HL-60 (cell line): ENCODE data around the gene XYLT1.

Experiments used
- GABPA ChIP-seq: IDR thresholded peaks from 2 replicates; pipeline ENCODE4 v1.6.1; 2012; ENCODE audit warnings: low read depth
- POLR2AphosphoS5 ChIP-seq: IDR thresholded peaks from 2 replicates; pipeline ENCODE4 v1.6.1; 2012; ENCODE audit warnings: low read depth
- SPI1 ChIP-seq: IDR thresholded peaks from 2 replicates; pipeline ENCODE4 v1.6.1; 2012; ENCODE audit warnings: low read depth, mild to moderate bottlenecking, borderline replicate concordance
- TF ChIP-seq, protein P1 (sequence below): IDR thresholded peaks from one replicate; pipeline ENCODE4 v1.5.1; 2011; ENCODE audit warnings: low read length, control low read depth, inconsistent platforms; ENCODE audit not compliant: insufficient read depth
- TF ChIP-seq, protein P2 (sequence below): IDR thresholded peaks from 2 replicates; pipeline ENCODE4 v1.6.1; 2012; ENCODE audit warnings: low read depth; ENCODE audit not compliant: insufficient replicate concordance

DNA sequence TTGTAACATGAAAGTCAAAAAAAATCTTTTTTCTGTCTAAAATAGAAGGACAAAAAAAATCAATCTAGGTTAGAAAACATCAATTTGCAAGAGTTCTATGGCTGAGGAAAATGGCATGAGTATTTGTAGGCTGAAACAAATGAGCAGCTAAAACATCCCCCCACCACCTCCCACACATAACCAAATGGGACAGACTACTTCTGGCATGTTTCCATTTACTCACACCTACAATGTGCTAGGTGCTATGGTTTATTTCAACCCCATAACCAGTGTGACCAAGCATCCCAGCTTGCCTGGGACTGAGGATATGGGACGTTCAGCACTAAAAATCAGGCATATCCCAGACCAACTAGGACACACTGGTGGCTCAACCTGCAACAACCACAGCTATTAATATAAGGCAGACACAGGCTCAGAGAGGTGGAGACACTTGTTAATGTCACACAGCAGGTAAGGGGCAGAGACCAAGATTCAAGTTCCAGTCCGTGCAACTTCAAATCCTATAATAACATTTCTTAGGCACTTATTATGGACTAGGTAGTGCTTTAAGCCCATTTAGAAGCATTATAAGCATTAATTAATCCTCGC, 96.0 kb downstream of the XYLT1 start:
- TF ChIP-seq, protein P1, sequence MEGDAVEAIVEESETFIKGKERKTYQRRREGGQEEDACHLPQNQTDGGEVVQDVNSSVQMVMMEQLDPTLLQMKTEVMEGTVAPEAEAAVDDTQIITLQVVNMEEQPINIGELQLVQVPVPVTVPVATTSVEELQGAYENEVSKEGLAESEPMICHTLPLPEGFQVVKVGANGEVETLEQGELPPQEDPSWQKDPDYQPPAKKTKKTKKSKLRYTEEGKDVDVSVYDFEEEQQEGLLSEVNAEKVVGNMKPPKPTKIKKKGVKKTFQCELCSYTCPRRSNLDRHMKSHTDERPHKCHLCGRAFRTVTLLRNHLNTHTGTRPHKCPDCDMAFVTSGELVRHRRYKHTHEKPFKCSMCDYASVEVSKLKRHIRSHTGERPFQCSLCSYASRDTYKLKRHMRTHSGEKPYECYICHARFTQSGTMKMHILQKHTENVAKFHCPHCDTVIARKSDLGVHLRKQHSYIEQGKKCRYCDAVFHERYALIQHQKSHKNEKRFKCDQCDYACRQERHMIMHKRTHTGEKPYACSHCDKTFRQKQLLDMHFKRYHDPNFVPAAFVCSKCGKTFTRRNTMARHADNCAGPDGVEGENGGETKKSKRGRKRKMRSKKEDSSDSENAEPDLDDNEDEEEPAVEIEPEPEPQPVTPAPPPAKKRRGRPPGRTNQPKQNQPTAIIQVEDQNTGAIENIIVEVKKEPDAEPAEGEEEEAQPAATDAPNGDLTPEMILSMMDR, result no peak
- TF ChIP-seq POLR2AphosphoS5, result no peak
- TF ChIP-seq, protein P2, sequence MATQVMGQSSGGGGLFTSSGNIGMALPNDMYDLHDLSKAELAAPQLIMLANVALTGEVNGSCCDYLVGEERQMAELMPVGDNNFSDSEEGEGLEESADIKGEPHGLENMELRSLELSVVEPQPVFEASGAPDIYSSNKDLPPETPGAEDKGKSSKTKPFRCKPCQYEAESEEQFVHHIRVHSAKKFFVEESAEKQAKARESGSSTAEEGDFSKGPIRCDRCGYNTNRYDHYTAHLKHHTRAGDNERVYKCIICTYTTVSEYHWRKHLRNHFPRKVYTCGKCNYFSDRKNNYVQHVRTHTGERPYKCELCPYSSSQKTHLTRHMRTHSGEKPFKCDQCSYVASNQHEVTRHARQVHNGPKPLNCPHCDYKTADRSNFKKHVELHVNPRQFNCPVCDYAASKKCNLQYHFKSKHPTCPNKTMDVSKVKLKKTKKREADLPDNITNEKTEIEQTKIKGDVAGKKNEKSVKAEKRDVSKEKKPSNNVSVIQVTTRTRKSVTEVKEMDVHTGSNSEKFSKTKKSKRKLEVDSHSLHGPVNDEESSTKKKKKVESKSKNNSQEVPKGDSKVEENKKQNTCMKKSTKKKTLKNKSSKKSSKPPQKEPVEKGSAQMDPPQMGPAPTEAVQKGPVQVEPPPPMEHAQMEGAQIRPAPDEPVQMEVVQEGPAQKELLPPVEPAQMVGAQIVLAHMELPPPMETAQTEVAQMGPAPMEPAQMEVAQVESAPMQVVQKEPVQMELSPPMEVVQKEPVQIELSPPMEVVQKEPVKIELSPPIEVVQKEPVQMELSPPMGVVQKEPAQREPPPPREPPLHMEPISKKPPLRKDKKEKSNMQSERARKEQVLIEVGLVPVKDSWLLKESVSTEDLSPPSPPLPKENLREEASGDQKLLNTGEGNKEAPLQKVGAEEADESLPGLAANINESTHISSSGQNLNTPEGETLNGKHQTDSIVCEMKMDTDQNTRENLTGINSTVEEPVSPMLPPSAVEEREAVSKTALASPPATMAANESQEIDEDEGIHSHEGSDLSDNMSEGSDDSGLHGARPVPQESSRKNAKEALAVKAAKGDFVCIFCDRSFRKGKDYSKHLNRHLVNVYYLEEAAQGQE, result no peak
- TF ChIP-seq GABPA, result no peak
- TF ChIP-seq SPI1, result no peak
